GM18502 (cell line): ENCODE results near the gene GID4.
"Not testable (repeated sequence)": the region's sequence is repeated elsewhere in the genome, so short reads cannot be mapped to it uniquely, and the experiment has no call there.

ENCODE experiments used
- ATAC-seq: cut with Tn5 transposase; IDR thresholded peaks from one replicate; pipeline ENCODE4 v1.9.1; 2021; ENCODE audit warnings: mild to moderate bottlenecking; ENCODE audit not compliant: unreplicated experiment, poor library complexity

Gene GID4

DNA sequence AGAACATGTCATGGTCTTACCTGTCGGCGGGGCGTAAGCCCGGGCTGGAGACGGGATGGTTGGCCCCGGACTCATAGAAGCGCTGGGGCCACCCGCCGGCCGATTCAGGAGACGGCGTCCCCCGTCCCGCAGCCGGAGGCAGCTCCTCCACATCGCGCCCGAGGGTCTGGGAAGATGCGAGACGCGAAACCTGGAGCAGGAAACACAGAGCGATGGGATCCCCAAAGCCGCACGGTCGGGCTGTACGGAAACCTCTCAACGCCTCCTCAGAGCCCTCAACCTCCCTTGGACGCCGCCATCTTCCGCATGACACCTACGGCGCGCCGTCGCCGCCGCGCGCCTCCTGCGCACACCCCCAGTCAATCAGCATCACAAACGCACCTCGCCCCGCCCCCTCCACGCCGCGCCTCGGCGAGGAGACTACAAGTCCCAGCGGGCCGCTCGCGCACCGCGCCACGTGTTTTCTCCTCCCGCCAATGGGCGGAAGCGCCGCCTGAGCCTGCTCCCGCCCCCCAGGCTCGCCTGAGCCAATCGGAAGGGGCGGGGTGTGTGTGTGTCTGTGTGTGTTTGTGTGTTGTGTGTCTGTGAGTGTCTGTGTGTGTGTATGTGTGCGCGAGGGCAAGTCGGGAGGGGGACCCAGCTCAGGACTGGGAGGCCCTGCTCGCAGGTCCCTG lies at the start of gene GID4, which contains the start of gene ATPAF2:
Gene GID4 (plus strand): TSS at position 548 of the 674 bp plus-strand sequence. CDS start 57 bp downstream, at position 605.
Gene ATPAF2 (minus strand): TSS at position 308 of the 674 bp plus-strand sequence. CDS start 155 bp downstream, at position 153.
- peak; percentile 89 for ATAC-seq

DNA sequence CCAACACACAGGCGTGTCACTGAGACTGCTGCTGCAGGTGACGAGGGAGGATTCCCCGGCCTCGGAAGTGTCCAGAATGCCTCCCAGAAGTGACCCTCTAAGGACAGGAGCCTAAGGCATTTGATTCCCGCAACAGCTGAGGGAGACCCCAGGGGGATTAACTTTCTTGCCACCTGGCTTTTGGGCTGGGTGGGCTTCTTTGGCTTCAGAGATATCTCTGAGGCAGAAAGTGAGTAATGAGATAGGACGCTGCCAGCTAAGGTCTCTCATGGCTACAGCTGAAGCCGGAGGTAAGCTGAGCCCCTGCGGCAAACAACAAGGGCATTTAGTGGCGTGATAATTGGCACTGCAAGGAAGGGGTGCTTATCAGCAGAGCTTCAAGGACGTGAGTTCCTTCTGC lies 49.6 kb upstream of the GID4 start:
- no peak for ATAC-seq

GRCh38 chr17:17990282-17990681 lies 48.9 kb upstream of the GID4 start:
- no peak for ATAC-seq

- no peak for ATAC-seq
Observed at GRCh38 chr17:17993366-17993765, 45.8 kb upstream of the GID4 start.

- no peak for ATAC-seq
Observed at GRCh38 chr17:17993852-17994251, 45.4 kb upstream of the GID4 start.

DNA sequence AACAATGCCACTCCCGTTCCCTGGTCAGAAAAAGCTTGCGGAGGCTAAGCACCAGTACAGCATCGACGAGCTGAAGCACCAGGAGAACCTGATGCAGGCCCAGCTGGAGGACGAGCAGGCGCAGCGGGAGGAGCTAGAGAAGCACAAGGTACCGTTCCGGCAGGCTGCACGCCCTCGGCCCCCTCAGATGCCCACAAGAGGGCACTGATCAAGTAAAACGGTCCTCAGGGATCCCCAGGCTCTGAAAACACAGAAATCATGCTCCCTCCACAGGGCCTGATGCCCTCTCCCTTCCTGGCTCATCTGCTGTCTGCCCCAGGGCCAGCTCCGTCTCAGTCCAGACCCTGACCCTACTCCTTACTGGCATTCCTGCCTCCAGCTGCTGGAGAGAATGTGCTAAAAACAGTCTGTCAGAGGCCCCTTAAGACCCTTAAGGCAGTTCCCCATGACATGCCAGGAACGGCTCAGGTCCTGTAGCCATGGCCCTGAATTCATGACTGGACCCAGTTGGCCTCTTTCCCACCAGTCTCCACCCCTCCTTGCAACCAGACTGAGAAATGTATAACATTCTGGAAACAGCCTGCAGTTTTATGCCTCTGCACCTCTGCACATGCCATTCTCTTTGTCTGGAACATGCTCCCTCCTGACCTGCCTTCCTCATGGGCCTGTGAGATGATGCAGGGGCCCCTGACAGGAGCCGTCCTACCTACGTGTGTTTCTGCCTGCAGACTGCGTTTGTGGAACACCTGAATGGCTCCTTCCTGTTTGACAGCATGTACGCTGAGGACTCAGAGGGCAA lies 44.7 kb upstream of the GID4 start:
- no peak for ATAC-seq

- ATAC-seq, result not testable (repeated sequence)
Observed at GRCh38 chr17:17995887-17996286, 43.3 kb upstream of the GID4 start.

DNA sequence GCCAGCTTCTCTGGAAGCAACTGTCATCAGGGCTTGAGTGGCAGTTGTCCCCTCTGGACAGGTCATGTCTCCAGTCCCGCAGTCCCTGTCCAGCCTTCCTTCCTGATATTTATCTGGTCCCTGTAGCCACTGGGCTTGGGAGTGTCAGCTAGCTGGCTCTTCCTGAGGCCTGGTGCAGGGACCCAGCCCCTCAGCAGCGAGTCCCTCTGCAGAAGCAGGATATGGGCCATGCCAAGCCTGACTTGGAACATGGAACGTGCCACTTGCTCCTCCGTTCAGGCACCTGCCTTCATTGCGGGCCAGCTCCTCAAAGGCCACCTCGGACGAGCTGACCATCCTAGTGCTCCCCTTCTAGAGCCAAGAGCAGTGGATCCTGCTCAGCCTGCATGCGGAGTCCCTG lies 40.3 kb upstream of the GID4 start:
- no peak for ATAC-seq

- no peak for ATAC-seq
Observed at GRCh38 chr17:17999364-18000029, 39.7 kb upstream of the GID4 start.

- ATAC-seq, result no peak
Observed at GRCh38 chr17:18000030-18000408, 39.2 kb upstream of the GID4 start.

DNA sequence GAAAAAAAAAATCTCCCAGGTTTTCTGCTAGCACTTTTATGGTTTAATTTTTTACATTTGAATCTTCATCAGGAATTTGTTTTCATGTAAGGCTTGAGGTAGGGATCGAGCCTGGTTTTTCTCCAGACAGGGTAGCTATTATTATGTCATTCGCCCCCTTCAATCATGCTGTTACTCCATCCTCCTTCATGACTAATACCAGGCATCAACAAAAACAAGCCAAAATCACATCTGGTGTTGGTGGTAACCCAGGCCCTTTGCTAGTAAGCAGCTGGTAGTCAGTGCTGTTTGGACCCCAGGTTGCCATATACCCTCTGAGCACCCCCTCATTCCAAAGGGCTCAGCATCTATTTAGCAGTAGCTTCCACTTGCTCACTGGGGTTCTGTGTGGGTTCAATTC lies 37.0 kb upstream of the GID4 start:
- ATAC-seq, result no peak

DNA sequence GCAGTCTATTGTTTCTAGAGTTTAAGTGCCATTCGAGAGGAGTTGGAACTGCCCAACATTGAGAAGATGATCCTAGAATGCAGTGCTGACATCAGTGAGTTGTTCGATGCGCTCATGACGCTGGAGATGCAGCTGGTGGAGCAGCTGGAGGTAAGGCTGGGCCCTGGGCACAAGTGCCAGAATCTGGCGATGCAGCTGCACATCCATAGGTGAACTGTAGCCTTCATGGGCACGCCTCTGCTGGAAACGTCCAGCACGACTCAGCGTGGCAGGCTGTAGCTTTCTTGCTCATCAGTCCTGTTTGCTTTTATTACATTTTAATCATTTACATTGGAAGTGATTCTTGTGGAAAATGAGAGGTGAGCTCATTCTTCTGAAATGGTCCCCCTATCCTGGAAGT lies 34.9 kb upstream of the GID4 start:
- ATAC-seq, result no peak

DNA sequence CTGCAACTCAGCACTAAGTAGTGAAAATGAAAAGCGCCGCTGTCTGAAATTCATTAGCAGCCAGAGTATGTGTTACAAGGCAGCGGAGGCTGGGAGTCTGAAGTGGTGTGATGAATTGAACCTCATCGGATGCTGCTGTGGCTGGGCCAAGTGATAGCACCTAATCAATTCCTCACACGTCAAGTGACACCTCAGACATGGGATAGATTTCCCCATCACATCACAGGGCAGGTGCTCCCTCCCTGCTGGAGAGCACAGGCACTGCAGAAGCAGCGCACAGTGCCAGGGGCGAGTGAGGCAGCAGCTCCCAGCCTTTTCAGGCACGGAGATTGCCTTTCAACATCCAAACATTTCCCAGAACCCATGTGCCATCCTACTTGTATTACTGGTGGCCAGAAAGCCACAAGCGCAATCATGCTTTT lies 34.3 kb upstream of the GID4 start:
- no peak for ATAC-seq

DNA sequence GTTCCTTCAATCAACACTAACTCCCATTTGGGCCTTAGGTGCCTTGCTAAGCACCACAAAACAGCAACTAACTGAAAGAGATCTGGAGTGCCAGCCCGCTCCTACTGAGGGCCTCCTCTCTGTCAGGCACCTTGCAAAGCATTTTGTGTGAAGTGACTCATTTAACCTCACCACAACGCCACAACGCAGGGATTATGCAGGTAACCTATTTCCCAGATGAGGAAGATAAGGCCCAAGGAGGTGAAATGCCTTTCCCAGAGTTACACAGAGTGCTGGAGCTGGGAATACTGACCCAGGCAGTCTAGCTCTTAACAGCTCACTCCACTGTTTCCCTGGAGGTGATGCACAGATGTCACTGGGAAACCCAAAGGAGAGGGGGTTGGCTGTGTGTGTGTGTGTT lies 33.7 kb upstream of the GID4 start:
- ATAC-seq, result no peak

DNA sequence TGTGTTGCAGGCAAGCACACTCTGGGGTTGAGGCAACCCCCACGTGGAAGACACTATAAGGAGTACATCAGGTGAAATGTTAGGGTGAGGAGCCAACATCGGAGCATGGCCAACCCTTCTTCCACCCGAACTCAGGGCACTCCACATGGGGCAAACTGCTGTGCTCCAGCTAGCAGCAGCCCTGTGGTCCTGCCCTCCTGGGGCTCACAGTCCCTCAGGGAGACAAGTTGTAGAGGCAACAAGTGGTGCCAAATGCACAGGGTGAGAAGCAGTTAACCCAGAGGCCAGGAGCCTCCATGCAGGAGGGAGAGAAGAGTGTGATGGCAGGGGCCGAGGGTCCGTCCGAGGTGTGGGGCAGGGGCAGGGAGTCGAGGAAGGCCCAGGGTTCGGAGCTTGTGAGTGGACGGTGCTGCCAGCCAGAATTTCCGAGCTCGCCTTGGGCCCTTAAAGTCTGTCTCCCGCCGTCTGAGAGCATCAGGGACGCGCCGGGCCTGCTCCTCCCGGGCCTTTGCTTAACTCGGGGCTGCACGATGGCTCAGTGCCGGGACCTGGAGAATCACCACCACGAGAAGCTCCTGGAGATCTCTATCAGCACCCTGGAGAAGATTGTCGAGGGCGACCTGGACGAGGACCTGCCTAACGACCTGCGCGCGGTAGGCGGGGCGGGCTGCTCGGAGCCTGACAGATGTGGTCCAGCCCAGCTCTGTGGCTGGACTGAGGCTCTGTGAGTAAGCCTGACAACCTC lies 32.5 kb upstream of the GID4 start:
- no peak for ATAC-seq

- no peak for ATAC-seq
Observed at GRCh38 chr17:18008496-18009268, 30.5 kb upstream of the GID4 start.

GRCh38 chr17:18009609-18010420 lies 29.4 kb upstream of the GID4 start:
- ATAC-seq, result no peak

DNA sequence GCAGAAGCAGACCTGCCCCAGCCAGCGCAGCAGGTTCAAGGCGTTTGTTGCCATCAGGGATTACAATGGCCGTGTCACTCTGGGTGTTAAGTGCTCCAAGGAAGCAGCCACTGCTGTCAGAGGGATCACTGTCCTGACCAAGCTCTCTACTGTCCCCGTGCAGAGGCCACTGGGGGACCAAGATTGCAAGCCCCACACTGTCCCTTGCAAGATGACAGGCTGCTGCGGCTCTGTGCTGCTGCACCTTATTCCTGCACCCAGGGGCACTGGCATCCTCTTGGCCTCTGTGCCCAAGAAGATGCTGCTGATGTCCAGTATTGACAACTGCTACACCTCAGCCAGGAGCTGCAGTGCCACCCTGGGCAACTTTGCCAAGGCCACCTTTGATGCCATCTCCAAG lies 27.9 kb upstream of the GID4 start:
- no peak for ATAC-seq

DNA sequence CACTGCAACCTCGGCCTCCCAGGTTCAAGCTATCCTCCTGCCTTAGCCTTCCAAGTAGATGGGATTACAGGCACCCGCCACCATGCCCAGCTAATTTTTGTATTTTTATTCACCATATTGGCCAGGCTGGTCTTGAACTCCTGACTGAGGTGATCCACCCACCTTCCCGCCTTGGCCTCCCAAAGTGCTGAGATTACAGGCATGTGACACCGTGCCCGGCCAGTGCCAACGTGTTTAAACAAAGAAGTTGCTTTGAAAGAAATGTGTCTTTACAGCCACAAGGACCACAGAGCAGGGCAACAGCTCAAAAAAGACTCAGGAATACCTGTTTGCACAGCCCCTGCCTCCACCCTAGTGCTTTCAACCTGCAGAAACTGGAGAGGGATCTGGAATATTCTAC lies 25.2 kb upstream of the GID4 start:
- no peak for ATAC-seq
